Epidermal melanocyte (primary cell): ENCODE data around the gene ZNF304.

Experiments used
- DNase-seq: peaks from one replicate; pipeline ENCODE4 v3.0.0; 2011; ENCODE audit warnings: low spot score; ENCODE audit not compliant: insufficient read length

The ZNF304 gene

DNA sequence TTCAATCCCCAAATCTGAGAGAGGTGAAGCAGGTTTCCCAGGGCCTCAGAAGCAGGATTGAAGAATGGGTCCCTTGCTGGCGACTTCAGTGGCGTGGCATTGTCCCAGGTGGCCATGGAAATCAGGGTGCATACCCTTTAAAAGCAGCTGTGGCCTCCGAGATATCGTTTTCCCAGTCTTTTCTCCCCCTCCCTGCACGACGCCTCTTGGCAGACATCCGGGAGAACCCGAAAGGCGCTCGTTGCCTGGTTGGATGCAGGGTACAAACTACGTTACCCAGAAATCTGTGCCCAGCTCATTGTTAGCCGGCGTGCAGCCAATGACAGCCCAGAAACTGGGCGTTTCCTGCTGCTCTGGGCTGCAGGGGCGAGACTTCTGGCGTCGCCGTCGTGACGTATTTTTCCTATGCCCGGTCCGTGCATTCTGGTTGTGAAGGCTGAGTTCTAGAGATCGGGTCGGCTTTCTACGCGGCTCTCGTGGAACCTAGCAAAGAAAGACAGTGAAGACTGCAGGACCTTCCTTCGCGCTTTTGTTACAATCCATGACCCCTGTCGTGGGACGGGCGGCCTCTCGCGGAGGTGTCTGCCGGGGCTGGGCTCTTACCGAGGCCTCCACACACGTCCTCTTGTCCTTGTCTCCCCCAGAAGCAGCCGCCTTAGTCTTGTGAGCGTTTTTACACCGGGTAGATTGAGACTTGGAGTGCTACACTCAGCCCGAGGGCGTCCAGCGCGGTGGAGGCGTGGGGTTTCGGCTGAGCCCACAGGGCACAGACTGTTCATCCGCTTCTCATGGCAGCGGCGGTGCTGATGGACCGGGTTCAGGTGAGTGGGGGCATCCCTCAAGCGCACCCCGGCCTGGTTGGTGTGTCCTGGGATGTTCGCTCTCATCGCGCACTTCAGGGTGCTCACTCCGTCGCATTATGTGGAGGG is at the start of gene ZNF304:
Gene ZNF304 (plus strand): TSS at position 395 of the 929 bp plus-strand sequence. CDS start 394 bp downstream, at position 789.
- DNase-seq: peak; percentile 94

DNA sequence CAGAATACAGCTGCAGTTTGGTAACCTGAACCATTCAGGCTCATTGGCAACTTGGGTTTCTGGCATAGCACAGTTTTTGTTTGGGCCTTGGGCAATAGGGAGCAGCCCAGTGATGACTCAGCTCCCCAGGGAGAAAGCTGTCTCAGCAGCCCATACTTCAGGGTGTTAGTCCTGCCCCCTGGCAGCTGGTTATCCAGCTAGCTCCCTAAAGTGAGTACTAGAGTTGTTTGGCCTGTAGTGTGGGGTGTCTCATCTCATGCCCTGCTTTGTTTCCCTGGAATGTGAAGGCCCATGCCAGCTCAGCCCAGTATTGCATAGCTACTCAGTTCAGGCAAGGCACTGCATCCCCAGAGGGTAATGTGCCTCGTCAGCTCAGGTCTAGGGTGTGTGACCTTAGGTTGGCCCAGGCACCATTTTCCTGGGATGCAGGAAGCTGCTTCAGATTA is 49.0 kb upstream of the ZNF304 start:
- peak; percentile 29 for DNase-seq

DNA sequence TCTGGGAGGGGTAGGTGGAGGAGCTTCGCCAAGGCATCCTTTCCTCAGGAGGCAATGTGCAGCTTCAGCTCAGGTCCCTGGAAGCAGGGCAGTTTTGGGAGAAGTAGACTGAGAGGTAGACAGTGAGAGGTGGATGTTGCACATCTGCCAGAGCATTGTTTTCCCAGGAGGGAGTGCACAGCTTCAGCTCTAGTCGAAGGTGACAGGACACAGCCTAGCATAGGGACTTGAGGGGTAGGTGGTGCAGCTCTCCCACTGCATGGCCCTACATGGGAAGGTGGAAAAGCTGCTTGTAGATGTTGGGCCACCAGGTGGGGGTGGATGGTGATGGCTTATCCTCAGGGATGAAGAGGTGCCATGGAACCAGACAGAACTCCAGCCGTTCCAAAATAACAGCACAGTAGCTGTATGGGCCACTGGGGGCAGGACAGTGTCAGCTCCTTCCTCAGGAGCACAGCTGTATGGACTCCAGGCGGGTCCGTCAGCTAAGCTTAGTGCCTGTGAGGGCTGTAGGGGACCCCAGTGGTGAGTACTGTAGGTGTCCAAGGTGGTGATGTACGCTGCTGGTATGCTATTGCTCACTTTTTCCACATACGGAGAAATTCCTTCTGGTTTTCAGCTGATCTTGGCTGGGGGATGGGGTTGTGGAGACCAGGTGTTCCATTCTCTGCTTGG is 48.2 kb upstream of the ZNF304 start:
- no peak for DNase-seq

DNA sequence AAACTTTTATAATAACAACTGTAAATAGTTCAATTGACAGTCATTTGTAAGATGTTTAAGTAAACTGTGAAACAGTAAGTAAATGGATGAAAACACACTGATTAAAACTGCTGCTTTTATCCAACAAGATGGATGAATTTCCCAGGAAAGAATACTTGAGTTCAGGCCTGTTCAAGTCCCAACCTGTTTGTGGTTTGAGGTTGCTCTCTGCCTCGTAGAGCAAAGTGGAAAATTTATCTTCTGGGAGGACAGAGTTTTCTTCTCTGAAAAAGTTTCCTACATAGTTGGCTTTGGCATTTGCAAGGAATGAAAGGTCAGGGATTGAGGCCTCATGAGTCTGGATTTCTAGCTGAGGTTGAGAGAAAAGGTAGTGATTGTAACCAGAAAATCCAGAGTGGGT is 46.0 kb upstream of the ZNF304 start:
- no peak for DNase-seq

DNA sequence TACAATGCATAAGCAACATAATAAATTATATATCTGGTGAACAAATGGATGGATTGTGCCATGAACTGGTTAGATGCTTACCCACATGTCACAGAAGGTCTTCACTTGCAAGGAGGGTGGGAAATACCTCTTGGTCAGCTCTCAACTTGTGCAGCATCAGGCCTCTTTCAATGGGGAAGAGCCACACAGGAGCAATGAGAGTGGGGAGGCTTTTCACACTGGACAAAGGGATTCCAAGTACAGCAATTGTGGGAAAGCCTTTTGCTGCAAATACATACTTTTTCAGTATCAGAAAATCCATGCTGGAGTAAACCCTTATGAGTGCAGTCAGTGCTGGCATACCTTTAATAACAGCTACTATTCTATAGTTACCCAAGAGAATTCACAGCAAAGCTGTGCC is 42.6 kb upstream of the ZNF304 start:
- no peak for DNase-seq

DNA sequence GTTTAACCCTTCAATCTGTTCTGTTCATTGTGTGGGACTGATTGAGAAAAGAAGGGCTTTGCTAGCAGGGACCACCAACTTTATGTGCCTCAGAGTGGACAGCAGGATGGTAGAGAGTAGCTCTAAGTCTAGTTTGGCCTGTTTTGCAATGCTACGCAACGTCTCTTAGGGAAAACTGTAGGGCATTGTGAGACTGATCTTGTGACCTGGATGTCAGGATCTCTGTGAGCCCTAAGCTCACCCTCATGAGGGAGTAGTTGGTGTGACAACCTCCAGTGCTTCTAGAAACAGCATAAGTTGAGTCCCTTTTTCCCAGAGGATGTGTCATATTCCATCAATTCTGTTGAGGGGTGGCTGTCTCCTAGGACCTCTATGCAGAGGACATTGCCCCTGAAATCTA is 40.3 kb upstream of the ZNF304 start:
- no peak for DNase-seq

DNA sequence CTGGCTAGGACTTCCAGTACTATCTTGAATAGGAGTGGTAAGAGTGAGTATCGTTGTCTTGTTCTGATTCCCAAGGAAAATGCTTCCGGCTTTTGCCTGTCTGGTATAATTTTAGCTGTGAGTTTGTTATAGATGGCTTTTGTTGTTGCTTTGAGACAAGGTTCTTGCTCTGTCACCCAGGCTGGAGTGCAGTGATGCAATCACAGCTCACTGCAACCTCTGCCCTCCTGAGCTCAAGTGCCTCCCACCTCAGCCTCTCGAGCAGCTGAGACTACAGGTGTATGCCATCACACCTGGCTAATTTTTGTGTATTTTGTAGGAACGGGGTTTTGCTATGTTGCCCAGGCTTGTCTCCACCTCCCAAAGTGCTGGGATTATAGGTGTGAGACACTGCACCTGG is 36.9 kb upstream of the ZNF304 start:
- DNase-seq: no peak

DNA sequence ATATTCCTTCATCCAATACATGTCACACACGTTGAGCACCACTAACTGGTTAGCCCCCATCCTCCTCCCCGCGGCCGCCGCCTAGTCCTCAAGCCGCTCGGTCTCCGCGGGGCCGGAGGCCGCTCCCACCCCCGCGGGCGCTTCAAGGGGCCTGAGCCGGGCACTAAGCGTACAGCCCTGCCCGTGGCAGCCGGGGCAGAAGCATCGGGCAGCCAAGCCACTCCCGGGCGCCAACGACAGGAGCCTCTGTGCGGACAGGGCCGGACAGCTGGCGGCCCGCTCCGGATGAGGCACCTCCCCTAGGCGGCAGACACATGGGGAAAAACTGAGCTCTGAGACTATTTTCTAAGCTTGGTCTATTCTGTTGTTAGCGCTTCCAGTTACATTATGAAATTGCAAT is 33.6 kb upstream of the ZNF304 start:
- no peak for DNase-seq

DNA sequence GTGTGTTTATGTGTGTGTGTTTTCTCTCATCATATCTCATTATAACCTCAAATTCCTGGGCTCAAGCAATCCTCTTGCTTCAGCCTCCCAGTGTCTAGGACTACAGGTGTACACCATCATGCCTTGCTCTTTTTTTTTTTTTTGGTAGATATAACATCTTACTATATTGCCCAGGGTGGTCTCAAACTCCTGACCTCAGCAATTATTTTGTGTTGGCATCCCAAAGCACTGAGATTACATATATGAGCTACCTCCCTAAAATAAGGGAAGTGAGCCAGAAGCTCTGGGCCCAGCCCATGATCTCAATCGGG is 31.2 kb upstream of the ZNF304 start:
- no peak for DNase-seq

DNA sequence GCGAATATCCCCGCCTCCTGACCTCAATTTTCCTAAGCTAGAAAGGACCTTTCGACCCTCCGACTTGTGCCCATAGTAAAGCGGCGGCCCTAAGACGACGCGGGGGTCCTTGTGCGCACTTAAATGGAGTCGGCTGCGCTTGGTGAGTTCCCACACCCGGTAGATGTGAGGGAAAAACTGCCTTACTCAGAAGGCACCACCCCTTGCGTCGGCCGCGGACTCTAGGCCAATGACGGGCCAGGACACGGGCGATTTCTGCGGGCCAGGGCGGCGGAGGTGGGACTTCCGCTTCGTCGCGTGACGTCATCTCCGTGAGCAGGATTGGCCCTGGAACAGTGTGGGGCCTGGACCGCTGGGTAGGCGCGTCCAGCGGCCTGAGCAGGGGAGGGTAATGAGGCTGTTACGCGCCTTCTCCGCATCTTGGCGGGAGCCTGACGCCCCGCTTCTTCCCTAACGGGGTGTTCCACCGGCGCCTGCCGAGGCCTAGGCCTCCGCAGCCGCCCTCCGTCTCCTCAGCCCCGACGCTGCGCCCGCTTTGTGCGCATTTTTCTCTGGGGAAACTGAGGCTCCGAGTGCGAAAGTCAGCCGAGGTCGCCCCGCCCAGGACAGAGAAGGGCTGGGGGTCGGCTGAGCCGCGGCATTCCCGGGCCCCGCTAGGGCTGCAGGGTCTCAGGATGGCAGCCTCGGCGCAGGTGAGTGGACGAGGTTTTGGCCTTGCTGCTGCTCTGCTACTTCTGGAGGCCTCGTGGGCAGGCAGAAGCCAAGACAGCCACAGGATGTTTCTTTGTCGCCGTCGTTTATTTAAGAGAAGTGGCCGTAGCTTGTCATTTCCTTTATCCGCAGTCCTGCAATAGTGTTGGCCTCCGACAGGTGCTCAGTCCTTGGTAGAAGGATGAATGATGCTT is 30.6 kb upstream of the ZNF304 start, which contains the start of gene ZNF543:
Gene ZNF543 (plus strand): TSS at position 293 of the 905 bp plus-strand sequence. CDS start 382 bp downstream, at position 675.
- DNase-seq: peak; percentile 98

DNA sequence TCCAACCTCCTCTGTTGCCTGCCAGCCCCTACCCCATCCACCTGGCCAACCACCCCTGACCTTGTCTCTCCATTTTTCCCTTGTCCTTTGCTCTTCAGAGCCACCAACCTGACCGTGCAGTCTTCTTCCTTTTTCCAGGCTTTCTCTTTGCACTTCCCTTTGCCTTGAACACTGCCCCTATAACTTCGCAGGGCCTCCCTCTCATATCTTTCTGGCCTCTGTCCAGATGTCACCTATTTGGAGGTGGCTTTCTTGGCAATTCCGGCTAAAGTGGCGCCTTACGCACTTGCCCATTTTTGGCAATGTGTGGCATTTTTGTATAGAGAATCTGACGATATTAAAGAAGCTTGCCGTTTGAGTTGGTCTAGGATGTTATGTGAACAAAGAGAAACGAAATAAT is 30.0 kb upstream of the ZNF304 start:
- DNase-seq: no peak

DNA sequence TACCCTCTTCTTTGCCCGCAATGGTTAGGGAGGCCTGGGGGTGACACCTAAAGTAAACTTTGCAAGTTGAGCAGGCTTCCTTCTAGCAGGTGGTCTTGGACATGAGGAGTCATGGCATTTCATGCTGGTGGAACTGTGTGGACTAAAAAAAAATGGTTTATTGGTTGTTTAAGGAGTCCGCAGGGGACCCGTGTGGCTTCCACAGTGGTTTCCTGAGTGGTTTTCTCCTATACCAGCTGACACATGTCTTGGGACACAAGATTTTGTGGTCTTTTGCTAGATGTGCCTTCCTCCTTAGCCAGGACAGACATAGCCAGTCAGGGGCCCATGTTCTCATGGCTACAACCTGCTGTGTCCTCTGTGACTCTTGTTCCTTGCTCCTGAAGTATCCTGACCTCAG is 29.3 kb upstream of the ZNF304 start:
- no peak for DNase-seq

DNA sequence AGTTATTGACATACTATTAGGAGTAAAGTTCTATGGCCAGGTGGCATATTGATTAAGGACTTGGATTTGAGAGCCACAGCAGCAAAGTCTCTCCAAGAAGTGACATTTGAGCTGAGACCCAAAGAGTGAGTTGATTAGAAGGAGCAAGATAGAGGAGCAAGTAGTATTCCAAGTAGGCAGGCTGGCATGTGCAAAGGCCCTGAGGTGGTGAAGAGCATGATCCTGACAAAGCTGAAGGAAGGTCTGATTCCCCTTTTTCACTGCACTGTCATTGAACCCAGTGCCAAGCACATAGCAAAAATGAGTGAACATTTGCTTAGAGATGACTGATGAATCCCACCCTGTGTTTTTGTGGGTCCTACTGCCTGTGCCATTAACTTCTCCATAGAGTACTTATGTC is 26.1 kb upstream of the ZNF304 start:
- DNase-seq: no peak

DNA sequence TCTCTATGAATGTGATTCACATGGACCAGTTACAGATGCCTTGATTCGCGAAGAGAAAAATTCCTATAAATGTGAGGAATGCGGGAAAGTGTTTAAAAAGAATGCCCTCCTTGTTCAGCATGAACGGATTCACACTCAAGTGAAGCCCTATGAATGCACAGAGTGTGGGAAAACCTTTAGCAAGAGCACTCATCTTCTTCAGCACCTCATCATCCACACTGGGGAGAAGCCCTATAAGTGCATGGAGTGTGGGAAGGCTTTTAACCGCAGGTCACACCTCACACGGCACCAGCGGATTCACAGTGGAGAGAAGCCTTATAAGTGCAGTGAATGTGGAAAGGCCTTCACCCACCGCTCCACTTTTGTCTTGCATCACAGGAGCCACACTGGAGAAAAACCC is 23.1 kb upstream of the ZNF304 start:
- no peak for DNase-seq

DNA sequence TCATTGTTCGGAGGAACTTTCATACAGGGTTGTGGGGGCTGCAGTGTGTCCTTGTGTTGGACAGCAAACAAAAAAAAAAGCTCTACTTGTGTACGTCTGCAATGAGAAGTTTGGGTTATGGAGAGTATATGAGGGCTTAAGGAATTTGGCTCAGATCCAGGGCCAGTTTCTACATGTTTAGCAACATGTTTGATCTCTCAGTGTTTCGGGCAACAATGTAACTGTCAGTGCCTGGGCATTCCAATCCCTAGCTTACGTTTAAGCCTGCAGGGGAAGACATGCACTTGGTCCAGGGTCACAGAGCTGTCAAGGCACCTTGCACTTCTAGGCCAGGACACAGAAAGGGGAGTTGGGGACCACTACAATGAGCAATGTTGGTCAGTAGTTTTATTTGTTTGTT is 16.9 kb upstream of the ZNF304 start:
- no peak for DNase-seq

DNA sequence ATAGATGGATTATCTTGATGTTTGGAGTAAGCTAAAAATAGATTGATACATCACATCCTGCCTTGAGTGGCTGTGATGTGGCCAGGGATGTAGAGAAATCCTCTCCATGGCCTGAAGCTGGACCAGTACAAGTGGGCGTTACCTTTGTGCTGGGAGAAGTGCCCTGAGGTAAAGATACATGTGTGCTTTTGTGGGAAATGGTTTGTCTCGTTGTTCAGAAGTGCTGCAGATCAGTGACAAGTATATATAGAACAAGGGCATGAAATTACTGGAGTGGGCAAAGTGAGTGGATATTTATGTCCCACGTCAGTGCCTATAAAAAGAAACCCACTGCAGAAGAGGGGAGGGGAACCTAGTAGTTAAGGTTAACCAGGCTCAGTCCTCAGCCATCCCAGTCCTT is 12.2 kb upstream of the ZNF304 start:
- no peak for DNase-seq

DNA sequence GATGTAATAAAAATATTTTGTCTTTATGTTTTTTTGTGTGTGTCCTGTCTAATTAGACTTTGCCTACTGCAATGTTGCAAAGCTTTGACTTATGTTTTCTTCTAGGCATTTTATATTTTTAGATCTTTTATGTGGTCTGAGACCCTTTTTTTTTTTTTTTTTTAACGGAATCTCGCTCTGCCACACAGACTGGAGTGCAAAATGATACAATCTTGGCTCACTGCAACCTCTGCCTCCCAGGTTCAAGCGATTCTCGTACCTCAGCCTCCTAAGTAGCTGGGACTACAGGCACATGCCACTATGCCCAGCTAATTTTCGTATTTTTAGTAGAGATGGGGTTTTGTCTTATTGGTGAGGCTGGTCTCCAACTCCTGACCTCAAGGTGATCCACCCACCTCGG is 8.5 kb upstream of the ZNF304 start:
- no peak for DNase-seq

DNA sequence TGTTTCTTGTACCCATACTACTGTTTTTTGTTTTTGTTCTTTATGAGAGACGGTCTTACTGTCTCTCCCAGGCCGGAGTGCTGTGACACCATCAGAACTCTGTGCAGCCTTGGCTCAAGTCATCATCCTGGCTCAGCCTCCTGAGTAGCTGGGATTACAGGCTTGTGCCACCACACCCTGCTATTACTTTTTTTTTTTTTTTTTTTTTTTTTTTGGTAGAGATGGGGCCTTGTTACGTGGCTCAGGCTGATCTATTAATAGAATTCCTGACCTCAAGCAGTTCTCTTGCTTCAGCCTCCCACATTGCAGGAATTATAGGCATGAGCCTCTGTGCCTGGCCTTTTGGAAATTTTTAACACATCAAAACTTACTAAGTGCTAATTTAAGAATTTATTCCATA is 2.9 kb upstream of the ZNF304 start:
- DNase-seq: no peak

DNA sequence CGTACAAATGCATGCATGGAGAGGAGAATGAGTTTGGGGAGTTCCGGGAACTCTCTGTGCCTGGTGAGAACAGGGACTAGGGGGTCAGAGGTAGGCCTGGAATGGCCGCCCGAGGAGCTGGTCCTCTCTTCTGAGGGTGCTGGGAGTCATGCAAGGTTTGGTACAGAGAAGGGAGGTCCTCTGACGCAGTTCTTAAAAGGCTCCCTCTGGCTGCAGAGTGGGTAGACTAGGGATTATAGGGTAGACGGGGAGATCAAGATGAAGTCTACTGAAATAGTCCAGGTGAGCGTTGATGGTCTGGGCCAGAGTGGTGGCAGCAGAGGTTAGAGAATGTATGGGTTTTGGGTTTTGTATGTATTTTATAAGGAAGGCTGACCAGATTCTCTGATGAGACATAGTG is 796 bp downstream of the ZNF304 start:
- no peak for DNase-seq

DNA sequence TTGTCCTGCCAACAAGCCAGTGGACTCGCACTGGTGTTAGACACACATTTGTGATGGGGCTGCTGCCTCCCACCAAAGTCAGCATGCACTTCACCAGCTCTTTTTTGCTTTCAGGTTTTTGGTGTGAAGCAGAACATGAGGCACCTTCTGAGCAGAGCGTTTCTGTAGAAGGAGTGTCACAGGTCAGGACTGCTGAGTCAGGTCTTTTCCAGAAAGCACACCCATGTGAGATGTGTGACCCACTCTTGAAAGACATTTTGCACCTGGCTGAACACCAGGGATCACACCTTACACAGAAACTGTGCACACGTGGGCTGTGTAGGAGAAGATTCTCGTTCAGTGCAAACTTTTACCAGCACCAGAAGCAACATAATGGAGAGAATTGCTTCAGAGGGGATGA is 4.8 kb downstream of the ZNF304 start:
- no peak for DNase-seq

DNA sequence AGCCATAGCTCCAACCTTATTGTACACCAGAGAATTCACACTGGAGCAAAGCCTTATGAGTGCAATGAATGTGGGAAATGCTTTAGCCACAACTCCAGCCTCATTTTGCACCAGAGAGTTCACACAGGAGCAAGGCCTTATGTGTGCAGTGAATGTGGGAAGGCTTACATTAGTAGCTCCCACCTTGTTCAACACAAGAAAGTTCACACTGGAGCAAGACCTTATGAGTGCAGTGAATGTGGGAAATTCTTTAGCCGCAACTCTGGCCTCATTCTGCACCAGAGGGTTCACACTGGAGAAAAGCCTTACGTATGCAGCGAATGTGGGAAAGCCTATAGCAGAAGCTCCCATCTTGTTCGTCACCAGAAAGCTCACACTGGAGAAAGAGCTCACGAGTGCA is 6.3 kb downstream of the ZNF304 start:
- no peak for DNase-seq

DNA sequence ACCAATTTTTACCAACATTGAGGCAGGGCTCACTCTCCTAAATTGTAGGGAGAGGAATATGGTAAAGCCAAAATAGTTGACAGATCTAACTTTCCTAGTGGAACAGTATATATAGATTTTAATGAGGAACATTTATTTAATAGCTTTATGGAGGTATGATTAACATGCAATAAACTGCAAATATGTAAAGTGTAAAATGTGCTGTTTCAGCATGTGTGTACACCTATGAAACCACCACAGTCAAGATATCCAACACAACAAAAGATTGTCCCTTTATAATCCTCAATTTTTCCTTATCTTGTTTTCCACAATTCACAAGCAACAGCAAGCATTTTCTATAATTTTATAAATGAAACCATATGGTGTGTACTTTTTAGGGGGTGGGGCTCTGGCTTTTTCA is 8.2 kb downstream of the ZNF304 start:
- no peak for DNase-seq
